ENCODE measurements around the gene TPPP2.

The TPPP2 gene

DNA sequence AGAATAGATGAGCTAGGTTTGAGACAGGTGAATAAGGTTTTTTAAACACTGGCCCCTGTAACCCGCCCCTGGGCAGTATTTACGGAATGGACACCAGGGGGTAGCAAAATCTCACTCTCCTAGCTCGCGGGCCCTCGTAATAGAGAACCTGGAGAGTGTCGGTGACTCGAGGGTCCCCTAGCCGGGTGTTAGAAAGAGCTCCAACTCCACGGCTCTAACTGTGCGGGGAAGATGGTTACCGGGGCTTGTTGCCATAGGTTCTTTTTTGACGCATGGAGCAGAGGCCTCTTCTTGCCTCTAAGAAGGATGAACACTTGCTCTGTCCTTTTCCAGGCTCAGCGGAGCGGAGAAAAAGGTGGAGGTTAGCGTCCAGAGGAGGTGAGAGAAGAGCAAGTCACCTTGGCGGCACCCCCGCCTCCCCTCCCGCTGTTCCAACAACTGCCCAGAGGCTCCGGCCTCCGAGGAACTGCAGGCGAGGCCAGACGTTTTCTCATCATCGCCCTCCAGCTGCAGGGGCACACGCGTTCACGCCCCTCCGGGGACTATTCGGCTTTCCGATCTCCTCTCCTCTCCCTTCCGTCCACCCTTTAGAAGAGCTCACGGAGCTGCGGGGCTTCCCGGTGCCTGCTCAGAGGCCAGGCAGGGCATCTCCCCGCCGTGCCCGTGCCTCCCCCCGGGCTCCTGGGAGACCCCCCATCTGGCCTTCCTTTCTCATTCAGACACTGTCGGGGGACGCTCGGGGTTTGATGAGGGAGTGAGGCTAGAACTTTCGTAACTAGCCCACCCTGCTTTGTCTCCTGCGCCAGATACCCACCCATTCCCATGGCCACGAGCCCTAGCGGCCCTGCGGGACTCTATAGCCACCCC, 38.7 kb downstream of the TPPP2 start:
- Mint-ChIP-seq H3K4me1 (peaks cover 41 to 42% of the 10 kb centered on the region in 2 donors), H3K27ac (no peak overlapping the region), H3K9me3 (no peaks in the 10 kb centered on the region), H3K4me3 (peak overlapping the region; percentile 85 to 88), H3K27me3 (peaks cover 33 to 45% of the 10 kb centered on the region in 2 donors), H3K36me3 (no peaks in the 10 kb centered on the region)
- DNase-seq (peak; percentile 43), ATAC-seq (replicated peaks) (peak; percentile 41 to 47)

DNA sequence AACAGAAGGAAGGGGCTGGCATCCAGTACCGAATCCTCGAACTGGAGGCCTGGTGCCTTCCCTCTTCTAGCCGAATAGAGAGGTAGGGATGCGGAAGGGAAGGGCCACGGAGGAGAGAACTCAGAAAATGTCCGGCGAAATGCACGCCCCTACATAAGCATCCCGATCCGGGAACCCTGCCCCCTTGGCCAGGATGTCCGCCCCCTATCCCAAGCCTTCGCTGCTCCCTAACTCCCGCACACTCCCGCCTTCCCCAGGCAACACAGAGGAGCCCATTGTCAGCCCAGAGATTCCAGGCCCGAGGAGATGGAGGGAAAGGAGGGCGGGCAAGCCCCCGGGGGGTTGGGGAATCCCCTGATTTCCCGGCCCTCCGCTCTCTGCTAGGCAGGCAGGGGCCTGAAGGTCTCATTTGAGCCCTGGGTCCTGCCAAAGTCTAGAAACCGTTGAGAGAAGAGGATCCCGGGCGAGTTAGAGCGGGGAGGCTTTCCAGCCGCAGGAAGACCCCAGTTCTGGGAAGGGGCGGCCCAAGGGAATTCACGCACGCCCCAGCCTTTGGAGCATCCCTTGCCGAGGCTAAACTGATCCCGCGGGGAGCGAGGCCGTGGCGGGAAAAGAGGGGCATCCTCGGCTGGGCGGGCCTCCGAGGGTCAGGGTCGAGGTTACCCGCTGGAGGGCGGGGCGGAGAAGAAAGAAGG, 39.5 kb downstream of the TPPP2 start:
- Mint-ChIP-seq H3K36me3 (no peaks in the 10 kb centered on the region), H3K27me3 (peaks cover 33 to 43% of the 10 kb centered on the region in 2 donors), H3K4me1 (peaks cover 41 to 42% of the 10 kb centered on the region in 2 donors), H3K27ac (peak overlapping the region; percentile 27), H3K9me3 (no peaks in the 10 kb centered on the region), H3K4me3 (peak overlapping the region; percentile 85 to 88)
- DNase-seq (no peak), ATAC-seq (replicated peaks) (no peak)

DNA sequence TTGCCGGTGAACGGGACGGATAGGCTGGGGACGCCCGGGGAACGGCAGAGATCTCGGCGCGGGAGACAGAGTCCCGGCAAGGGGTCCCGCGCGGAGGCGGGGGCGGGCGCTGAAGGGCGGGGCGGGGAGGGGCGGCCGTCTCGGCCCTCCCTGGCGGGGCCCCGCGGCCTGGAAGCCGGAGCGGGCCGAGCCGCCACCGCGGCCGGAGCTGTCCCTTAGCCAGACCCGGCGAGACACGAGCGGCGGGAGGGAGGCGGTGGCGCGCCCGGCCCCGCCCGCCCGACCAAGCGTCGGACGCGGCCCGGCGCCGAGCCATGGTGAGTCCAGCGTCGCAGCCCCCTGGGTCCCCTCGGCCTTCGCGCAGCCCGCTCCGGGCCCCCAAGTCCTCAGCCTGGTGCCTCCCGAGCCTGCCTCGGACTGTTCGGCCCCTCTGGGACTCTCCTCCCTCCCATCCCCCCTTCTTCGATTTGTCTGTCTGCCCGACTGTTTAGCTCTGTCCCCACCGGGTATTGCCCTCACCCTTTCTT, 40.1 kb downstream of the TPPP2 start, which contains the start of gene ARHGEF40:
TSS of gene ARHGEF40 (plus strand) at position 222 of the 527 bp plus-strand sequence. CDS start at position 315, 93 bp downstream.
- H3K27ac Mint-ChIP-seq, result peak within 1 kb of the TSS; percentile 80
- H3K4me1 Mint-ChIP-seq, result peaks cover 41 to 42% of the 10 kb centered on the region in 2 donors
- H3K4me3 Mint-ChIP-seq, result peak within 1 kb of the TSS; percentile 88
- ATAC-seq (replicated peaks) (peak; percentile 1 to 8), DNase-seq (peak; percentile 17)
- H3K27me3 Mint-ChIP-seq, result peaks cover 31 to 37% of the 10 kb centered on the region in 2 donors
- no peaks in the 10 kb centered on the region for H3K9me3 Mint-ChIP-seq
- no peaks in the 10 kb centered on the region for H3K36me3 Mint-ChIP-seq

DNA sequence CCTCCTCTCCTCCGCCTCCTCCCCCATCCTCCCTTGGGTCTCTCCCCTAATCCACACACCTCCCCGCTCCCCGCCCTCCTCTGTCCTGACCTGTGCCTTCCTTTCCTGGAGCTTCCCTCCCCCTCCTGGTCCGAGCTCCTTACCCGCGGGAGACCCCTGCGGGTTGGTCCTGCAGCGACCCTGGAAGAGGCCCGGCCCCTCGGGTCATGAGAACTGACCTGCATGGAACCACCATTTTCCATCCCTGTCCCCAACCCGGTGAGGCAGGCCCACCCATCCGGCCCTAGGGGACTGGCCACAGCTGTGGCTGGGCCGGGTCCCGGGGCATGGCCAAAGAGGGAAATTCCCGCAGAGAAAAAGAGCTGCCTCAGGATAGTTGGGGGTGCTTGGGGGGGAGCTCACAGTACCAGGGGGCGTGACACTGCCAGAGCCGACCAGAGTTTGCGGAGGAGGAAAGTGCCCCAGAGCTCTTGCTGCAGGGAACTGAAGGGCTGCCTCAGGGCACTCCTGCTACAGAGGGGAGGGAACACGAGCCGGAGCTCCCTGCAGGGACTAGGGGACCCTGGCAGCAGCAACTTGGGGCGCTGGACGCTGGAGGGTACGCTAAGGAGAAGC, 40.7 kb downstream of the TPPP2 start:
- DNase-seq (no peak), ATAC-seq (replicated peaks) (peak; percentile 52 to 53)
- peaks cover 26 to 32% of the 10 kb centered on the region in 2 donors for H3K27me3 Mint-ChIP-seq
- no peaks in the 10 kb centered on the region for H3K36me3 Mint-ChIP-seq
- H3K4me1 Mint-ChIP-seq, result peaks cover 41 to 42% of the 10 kb centered on the region in 2 donors
- peak overlapping the region; percentile 87 to 88 for H3K4me3 Mint-ChIP-seq
- H3K9me3 Mint-ChIP-seq, result no peaks in the 10 kb centered on the region
- peak overlapping the region; percentile 80 for H3K27ac Mint-ChIP-seq

DNA sequence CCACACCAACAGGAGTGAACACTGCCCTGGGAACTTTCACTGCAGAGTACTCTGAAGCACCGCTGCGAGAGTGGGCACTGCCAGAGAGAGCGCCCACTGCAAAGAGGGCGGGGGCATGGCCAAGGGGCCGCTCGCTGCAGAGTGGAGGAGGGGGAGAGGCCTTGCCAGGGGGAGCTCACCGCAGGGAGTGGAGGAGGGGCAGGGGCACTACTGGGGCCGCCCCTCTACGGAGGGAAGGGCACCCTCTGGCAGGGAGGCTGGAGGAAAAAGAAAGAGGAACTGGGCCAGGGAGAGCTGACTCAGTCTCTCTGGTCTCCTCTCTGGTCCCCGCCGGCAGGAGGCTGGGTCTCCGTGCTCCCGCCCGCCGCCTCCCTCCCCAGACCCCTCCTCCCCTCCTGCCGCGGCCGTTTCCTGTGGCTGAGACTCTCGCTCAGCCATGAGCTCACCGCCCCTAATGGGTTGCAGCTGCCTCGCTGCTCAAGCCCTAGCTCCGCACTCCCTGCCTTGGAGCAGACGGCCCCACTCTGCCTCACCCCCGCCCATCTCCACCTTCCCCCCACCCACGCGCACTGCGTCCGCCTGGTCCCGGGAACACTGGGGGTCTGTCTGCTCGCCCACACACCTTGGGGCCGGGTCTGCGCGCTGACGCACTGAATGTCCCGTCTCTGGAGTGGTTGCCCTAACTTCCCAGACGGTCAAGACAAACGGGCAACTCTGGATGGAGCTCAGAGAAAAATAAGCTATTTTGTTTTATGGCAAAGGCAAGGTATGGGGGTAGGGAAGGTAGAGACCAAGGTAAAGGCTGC, 41.4 kb downstream of the TPPP2 start:
- Mint-ChIP-seq H3K27me3 (peaks cover 19 to 25% of the 10 kb centered on the region in 2 donors), H3K4me3 (peak overlapping the region; percentile 87 to 88), H3K36me3 (peaks cover 0 to 2% of the 10 kb centered on the region in 2 donors), H3K27ac (peak overlapping the region; percentile 77), H3K4me1 (peaks cover 42 to 43% of the 10 kb centered on the region in 2 donors), H3K9me3 (no peaks in the 10 kb centered on the region)
- ATAC-seq (replicated peaks) (peak; percentile 76 to 78), DNase-seq (peak; percentile 69)

DNA sequence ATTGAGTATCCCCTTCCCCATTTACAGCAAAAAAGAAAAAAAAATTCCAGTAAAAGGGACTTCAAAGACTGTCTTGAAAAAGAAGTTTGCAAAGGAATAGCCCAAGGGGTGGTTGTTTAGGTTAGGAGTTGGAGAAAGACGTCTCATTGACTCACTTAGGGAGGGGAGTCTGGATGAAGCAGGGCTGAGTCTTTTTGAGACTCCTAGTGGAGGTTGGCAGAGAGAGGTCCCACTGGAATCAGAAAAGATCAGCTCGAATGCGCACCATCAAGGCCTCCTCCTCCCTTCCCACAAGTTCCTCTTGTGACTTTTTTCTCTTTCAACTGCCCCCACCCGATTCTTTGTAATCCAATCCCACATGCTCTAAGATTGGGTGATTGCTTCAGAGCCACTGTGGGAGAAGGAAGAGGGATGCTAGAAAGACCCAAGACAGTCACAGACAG, 42.0 kb downstream of the TPPP2 start:
- Mint-ChIP-seq H3K27ac (peak overlapping the region; percentile 77), H3K36me3 (peaks cover 0 to 2% of the 10 kb centered on the region in 2 donors), H3K27me3 (peaks cover 15 to 19% of the 10 kb centered on the region in 2 donors), H3K4me1 (peaks cover 42 to 43% of the 10 kb centered on the region in 2 donors), H3K4me3 (peak overlapping the region; percentile 87 to 88), H3K9me3 (no peaks in the 10 kb centered on the region)
- DNase-seq (no peak), ATAC-seq (replicated peaks) (no peak)

DNA sequence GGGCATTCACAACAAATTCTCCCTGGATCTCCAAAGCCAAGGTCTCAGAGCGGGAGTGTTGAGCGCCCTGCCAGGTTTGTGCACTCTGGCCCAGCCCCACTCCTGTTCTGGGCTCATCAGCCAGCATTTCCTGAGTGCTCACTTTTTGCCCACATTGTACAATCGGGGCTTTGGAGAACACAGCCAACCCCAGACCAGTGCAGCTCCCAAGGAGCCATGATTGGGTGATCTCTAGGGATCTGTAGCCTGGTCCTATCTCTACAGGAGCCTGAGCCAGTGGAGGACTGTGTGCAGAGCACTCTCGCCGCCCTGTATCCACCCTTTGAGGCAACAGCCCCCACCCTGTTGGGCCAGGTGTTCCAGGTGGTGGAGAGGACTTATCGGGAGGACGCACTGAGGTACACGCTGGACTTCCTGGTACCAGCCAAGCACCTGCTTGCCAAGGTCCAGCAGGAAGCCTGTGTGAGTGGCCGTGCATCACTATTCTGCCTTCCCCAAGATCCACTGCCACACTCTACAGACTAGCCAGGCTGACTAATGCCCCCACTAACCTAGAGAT, 42.8 kb downstream of the TPPP2 start:
- Mint-ChIP-seq H3K4me1 (peaks cover 46 to 48% of the 10 kb centered on the region in 2 donors), H3K4me3 (no peak overlapping the region), H3K36me3 (peaks cover 0 to 2% of the 10 kb centered on the region in 2 donors), H3K27me3 (peaks cover 10 to 18% of the 10 kb centered on the region in 2 donors), H3K9me3 (no peaks in the 10 kb centered on the region), H3K27ac (no peak overlapping the region)
- ATAC-seq (replicated peaks) (no peak), DNase-seq (no peak)

DNA sequence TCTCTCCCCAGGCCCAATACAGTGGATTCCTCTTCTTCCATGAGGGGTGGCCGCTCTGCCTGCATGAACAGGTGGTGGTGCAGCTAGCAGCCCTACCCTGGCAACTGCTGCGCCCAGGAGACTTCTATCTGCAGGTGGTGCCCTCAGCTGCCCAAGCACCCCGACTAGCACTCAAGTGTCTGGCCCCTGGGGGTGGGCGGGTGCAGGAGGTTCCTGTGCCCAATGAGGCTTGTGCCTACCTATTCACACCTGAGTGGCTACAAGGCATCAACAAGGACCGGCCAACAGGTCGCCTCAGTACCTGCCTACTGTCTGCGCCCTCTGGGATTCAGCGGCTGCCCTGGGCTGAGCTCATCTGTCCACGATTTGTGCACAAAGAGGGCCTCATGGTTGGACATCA, 43.9 kb downstream of the TPPP2 start:
- DNase-seq, result no peak
- ATAC-seq (replicated peaks), result no peak
- no peaks in the 10 kb centered on the region for H3K9me3 Mint-ChIP-seq
- no peak overlapping the region for H3K27ac Mint-ChIP-seq
- peaks cover 0 to 2% of the 10 kb centered on the region in 2 donors for H3K36me3 Mint-ChIP-seq
- no peak overlapping the region for H3K4me3 Mint-ChIP-seq
- H3K27me3 Mint-ChIP-seq, result peaks cover 5 to 9% of the 10 kb centered on the region in 2 donors
- peaks cover 41 to 44% of the 10 kb centered on the region in 2 donors for H3K4me1 Mint-ChIP-seq

DNA sequence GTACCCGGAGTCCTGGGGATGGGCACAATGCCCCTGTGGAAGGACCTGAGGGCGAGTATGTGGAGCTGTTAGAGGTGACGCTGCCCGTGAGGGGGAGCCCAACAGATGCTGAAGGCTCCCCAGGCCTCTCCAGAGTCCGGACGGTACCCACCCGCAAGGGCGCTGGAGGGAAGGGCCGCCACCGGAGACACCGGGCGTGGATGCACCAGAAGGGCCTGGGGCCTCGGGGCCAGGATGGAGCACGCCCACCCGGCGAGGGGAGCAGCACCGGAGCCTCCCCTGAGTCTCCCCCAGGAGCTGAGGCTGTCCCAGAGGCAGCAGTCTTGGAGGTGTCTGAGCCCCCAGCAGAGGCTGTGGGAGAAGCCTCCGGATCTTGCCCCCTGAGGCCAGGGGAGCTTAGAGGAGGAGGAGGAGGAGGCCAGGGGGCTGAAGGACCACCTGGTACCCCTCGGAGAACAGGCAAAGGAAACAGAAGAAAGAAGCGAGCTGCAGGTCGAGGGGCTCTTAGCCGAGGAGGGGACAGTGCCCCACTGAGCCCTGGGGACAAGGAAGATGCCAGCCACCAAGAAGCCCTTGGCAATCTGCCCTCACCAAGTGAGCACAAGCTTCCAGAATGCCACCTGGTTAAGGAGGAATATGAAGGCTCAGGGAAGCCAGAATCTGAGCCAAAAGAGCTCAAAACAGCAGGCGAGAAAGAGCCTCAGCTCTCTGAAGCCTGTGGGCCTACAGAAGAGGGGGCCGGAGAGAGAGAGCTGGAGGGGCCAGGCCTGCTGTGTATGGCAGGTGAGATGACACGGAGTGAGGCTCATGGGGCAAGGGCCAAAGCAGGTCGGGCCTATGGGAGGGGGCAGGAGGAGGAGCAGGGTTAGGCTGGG, 44.6 kb downstream of the TPPP2 start:
- peaks cover 2 to 5% of the 10 kb centered on the region in 2 donors for H3K27me3 Mint-ChIP-seq

DNA sequence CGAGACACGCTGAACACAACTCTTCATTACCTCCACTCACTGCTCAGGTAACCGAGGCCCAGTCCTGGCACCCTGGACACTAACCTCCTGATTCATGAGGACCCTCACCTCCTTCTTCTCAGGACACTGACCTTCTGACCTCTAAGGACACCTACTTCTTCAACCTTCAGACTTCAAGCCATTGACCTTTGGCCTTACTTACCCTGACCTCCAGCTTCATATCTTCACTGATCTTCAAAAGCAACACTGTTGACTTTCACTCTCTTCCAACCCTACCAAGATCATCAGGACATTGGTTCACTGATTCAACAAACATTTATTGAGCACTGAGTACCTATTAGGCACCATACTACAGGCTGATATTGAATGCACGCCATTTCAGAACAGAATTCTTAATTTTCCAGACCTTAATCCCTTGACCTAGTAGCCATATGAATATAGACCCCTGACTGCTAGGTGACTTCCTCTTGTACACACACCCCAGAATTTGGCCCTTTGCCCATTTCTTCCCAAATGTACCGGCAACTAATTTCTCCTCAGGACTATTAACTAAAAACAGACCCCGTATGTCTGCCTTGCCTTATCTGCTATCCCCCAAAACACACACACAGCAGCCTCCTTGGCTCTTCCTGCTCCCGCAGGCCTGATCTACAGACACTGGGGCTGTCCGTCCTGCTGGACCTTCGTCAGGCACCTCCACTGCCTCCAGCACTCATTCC, 45.9 kb downstream of the TPPP2 start:
- no peak overlapping the region for H3K27ac Mint-ChIP-seq
- H3K36me3 Mint-ChIP-seq, result peaks cover 0 to 2% of the 10 kb centered on the region in 2 donors

More for the DNA sequence above, 44.6 kb downstream of the TPPP2 start:
- Mint-ChIP-seq H3K4me1 (peaks cover 35 to 36% of the 10 kb centered on the region in 2 donors), H3K9me3 (no peaks in the 10 kb centered on the region), H3K36me3 (peaks cover 0 to 2% of the 10 kb centered on the region in 2 donors), H3K27ac (peak overlapping the region; percentile 49), H3K4me3 (no peak overlapping the region)
- no peak for ATAC-seq (replicated peaks)
- DNase-seq, result no peak

DNA sequence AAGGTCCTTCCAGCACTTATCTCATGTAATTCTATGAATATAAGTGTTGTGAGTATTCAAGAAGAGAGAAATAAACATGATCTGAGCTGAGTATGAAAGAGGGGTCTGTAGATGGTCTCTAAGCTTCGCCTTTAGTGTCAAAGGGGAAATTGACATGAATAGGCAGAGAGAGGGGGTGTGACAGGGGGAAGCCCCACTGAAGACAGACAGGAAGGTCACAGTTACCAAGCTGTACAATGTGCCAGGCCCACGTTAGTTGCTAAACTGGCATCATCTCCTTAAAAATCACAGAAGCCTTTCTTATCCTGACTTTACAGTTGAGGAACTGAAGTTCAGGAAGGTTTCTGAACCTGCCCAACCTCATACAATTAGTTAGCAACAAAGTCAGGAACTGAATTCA, 47.7 kb downstream of the TPPP2 start:
- Mint-ChIP-seq H3K27me3 (peaks cover 5 to 6% of the 10 kb centered on the region in 2 donors), H3K4me3 (no peak overlapping the region), H3K4me1 (peaks cover 10 to 12% of the 10 kb centered on the region in 2 donors), H3K9me3 (no peaks in the 10 kb centered on the region), H3K36me3 (peaks cover 2 to 3% of the 10 kb centered on the region in 2 donors), H3K27ac (no peak overlapping the region)
- DNase-seq, result no peak
- ATAC-seq (replicated peaks), result peak; percentile 73 to 83

More for the DNA sequence above, 45.9 kb downstream of the TPPP2 start:
- no peaks in the 10 kb centered on the region for H3K9me3 Mint-ChIP-seq
- H3K4me1 Mint-ChIP-seq, result peaks cover 27 to 28% of the 10 kb centered on the region in 2 donors
- ATAC-seq (replicated peaks), result no peak
- no peak for DNase-seq
- H3K4me3 Mint-ChIP-seq, result no peak overlapping the region
- H3K27me3 Mint-ChIP-seq, result peaks cover 5 to 6% of the 10 kb centered on the region in 2 donors

DNA sequence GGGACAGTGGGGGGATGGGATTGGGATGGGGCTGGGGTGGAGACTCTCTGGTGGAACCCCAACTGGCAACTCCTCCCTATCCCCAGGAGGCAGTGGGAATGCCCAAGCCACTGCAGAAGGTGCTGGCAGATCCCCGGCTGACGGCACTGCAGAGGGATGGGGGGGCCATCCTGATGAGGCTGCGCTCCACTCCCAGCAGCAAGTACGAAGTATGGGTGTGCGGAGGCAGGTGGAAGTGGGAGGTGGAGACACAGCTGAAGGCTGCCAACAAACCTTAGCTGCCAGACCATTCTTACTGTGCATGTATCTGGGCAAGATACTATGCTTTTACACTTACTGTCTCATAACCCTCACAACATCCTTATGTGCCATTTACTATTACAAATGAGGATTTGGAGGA, 48.3 kb downstream of the TPPP2 start:
- no peak for DNase-seq
- H3K4me3 Mint-ChIP-seq, result no peak overlapping the region
- ATAC-seq (replicated peaks), result no peak
- H3K27ac Mint-ChIP-seq, result no peak overlapping the region
- H3K36me3 Mint-ChIP-seq, result peaks cover 2 to 3% of the 10 kb centered on the region in 2 donors
- no peaks in the 10 kb centered on the region for H3K9me3 Mint-ChIP-seq
- H3K4me1 Mint-ChIP-seq, result peaks cover 9 to 10% of the 10 kb centered on the region in 2 donors
- H3K27me3 Mint-ChIP-seq, result peaks cover 2 to 6% of the 10 kb centered on the region in 2 donors

Measured in stimulated activated naive B cell treated with anti-CD40 and anti-IgM and Interleukin-4, amounts not matched to agents 10 μg/mL and 1 μg/mL and 100 μg/mL, for 72 hours (primary cell).